Panc1 (cell line): ENCODE results near the gene SLAIN1.

Experiments used
- POLR2AphosphoS5 ChIP-seq: IDR thresholded peaks from 2 replicates; pipeline ENCODE4 v1.6.1; 2012; ENCODE audit warnings: mild to moderate bottlenecking, low read depth, low read length, moderate library complexity
- REST ChIP-seq, 2 experiments: IDR thresholded peaks; 2 replicates each; pipeline ENCODE4 v1.6.1; 2011 to 2012; ENCODE audit warnings: low read depth in 2 of 2, control low read depth in 1 of 2, low read length in 1 of 2, mild to moderate bottlenecking in 1 of 2, moderate library complexity in 1 of 2; ENCODE audit not compliant: insufficient read depth in 1 of 2
- SIN3A ChIP-seq: IDR thresholded peaks from 2 replicates; pipeline ENCODE4 v1.6.1; 2012; ENCODE audit warnings: low read depth, mild to moderate bottlenecking, low read length, moderate library complexity, borderline replicate concordance; ENCODE audit not compliant: insufficient read depth
- TF ChIP-seq, protein P1 (sequence below): fragments of 450-650 bp; IDR thresholded peaks from 2 replicates; pipeline ENCODE4 v1.5.1; 2017; ENCODE audit warnings: mild to moderate bottlenecking

- TF ChIP-seq, protein P1, sequence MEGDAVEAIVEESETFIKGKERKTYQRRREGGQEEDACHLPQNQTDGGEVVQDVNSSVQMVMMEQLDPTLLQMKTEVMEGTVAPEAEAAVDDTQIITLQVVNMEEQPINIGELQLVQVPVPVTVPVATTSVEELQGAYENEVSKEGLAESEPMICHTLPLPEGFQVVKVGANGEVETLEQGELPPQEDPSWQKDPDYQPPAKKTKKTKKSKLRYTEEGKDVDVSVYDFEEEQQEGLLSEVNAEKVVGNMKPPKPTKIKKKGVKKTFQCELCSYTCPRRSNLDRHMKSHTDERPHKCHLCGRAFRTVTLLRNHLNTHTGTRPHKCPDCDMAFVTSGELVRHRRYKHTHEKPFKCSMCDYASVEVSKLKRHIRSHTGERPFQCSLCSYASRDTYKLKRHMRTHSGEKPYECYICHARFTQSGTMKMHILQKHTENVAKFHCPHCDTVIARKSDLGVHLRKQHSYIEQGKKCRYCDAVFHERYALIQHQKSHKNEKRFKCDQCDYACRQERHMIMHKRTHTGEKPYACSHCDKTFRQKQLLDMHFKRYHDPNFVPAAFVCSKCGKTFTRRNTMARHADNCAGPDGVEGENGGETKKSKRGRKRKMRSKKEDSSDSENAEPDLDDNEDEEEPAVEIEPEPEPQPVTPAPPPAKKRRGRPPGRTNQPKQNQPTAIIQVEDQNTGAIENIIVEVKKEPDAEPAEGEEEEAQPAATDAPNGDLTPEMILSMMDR, result no peak
- TF ChIP-seq POLR2AphosphoS5 (no peak), REST (IDR thresholded peaks at IDR 0.05; ENCODE audit: insufficient read depth in 1 of 2, low read depth in 2 of 2, low read length in 1 of 2) (no peak), SIN3A (no peak)
Observed at GRCh38 chr13:77811381-77811780, 113.9 kb downstream of the SLAIN1 start.
